Right atrium auricular region (tissue), 2 donors: ENCODE results near the gene ACE2. TPM values are rescaled to one million over a fixed set of nuclear protein-coding genes. Genes with fewer than 3 reads are reported as not detected.
A peak's percentile ranks its signal among the peaks of the same experiment; 100 is the strongest.

Source experiments
- DNase-seq: peaks from one replicate; pipeline ENCODE4 v3.0.0-alpha.2; 2019; ENCODE audit warnings: low spot score
- H3K27ac ChIP-seq, 2 donors: fragments of 200-600 bp; sonication (generic); 1 replicate in 1 of 2; 2 replicates in 1 of 2; pipeline ENCODE4 v1.5.1; 2016 to 2019
- H3K27me3 ChIP-seq, 2 donors: fragments of 200-600 bp; sonication (generic); one replicate each; pipeline versions ENCODE4 v1.5.1 to v1.6.0; 2017 to 2019
- H3K36me3 ChIP-seq: fragments of 200-600 bp; sonication (generic); one replicate; pipeline ENCODE4 v1.5.1; 2016
- H3K4me1 ChIP-seq, 2 donors: fragments of 200-600 bp; sonication (generic); one replicate each; pipeline versions ENCODE4 v1.5.1 to v1.6.0; 2017 to 2019
- H3K4me3 ChIP-seq, 2 donors: fragments of 200-600 bp; sonication (generic); 1 replicate in 1 of 2; 2 replicates in 1 of 2; pipeline ENCODE4 v1.5.1; 2017 to 2019; ENCODE audit warnings: mild to moderate bottlenecking in 1 of 2, moderate library complexity in 1 of 2
- H3K9me3 ChIP-seq, 2 donors: fragments of 200-600 bp; sonication (generic); one replicate each; pipeline ENCODE4 v1.5.1; 2019
- CTCF ChIP-seq, 2 donors: fragments of 200-600 bp; sonication (generic); IDR thresholded peaks; one replicate each; pipeline ENCODE4 v1.5.1; 2019; ENCODE audit warnings: antibody characterized with exemption in 2 of 2
- total RNA-seq, 2 donors: library from RNA; depleted of rRNA; stranded (reverse); fragments of >200 nt; gene quantifications; one replicate each; pipeline ENCODE4 v1.1.0, GENCODE V29; 2016

Gene ACE2
- total RNA-seq, 2 donors from 2014 or later: 15.2 to 26.1 TPM

GRCh38 chrX:15616531-15616930 is 15.8 kb upstream of the ACE2 start:
- H3K27ac ChIP-seq: no peak overlapping the region
- H3K9me3 ChIP-seq: no peaks in the 10 kb centered on the region
- H3K36me3 ChIP-seq: no peaks in the 10 kb centered on the region
- H3K27me3 ChIP-seq: no peaks in the 10 kb centered on the region
- no peaks in the 10 kb centered on the region for H3K4me1 ChIP-seq
- no peak overlapping the region for H3K4me3 ChIP-seq
- TF ChIP-seq CTCF (IDR thresholded peaks at IDR 0.05): no peak
- no peak for DNase-seq

- no peaks in the 10 kb centered on the region for H3K27me3 ChIP-seq
- TF ChIP-seq CTCF (IDR thresholded peaks at IDR 0.05): no peak
- no peaks in the 10 kb centered on the region for H3K4me1 ChIP-seq
- no peak overlapping the region for H3K4me3 ChIP-seq
- no peaks in the 10 kb centered on the region for H3K9me3 ChIP-seq
- no peaks in the 10 kb centered on the region for H3K36me3 ChIP-seq
- no peak for DNase-seq
- peak overlapping the region in 1 of 2 donors; percentile 55 for H3K27ac ChIP-seq
Measured at GRCh38 chrX:15607067-15607466, 6.3 kb upstream of the ACE2 start.

- DNase-seq: no peak
- Histone ChIP-seq H3K9me3 (no peaks in the 10 kb centered on the region), H3K4me1 (no peaks in the 10 kb centered on the region), H3K27me3 (no peaks in the 10 kb centered on the region), H3K27ac (peak overlapping the region in 1 of 2 donors; percentile 55), H3K36me3 (no peaks in the 10 kb centered on the region), H3K4me3 (no peak overlapping the region)
- TF ChIP-seq CTCF (IDR thresholded peaks at IDR 0.05): no peak
Measured at GRCh38 chrX:15606136-15606535, 5.4 kb upstream of the ACE2 start.

GRCh38 chrX:15605226-15605625 is 4.5 kb upstream of the ACE2 start:
- H3K36me3 ChIP-seq: no peaks in the 10 kb centered on the region
- DNase-seq: no peak
- H3K27me3 ChIP-seq: no peaks in the 10 kb centered on the region
- H3K9me3 ChIP-seq: no peaks in the 10 kb centered on the region
- H3K4me1 ChIP-seq: no peaks in the 10 kb centered on the region
- TF ChIP-seq CTCF (IDR thresholded peaks at IDR 0.05): no peak
- no peak overlapping the region for H3K4me3 ChIP-seq
- peak overlapping the region in 1 of 2 donors; percentile 55 for H3K27ac ChIP-seq

- no peak for TF ChIP-seq CTCF (IDR thresholded peaks at IDR 0.05)
- no peak for DNase-seq
- Histone ChIP-seq H3K27me3 (no peaks in the 10 kb centered on the region), H3K27ac (no peak overlapping the region), H3K4me3 (no peak overlapping the region), H3K36me3 (no peaks in the 10 kb centered on the region), H3K4me1 (no peaks in the 10 kb centered on the region), H3K9me3 (no peaks in the 10 kb centered on the region)
Measured at GRCh38 chrX:15602761-15603160, 2.0 kb upstream of the ACE2 start.

- H3K4me3 ChIP-seq: no peak overlapping the region
- no peaks in the 10 kb centered on the region for H3K36me3 ChIP-seq
- H3K27ac ChIP-seq: no peak overlapping the region
- DNase-seq: no peak
- no peak for TF ChIP-seq CTCF (IDR thresholded peaks at IDR 0.05)
- H3K9me3 ChIP-seq: no peaks in the 10 kb centered on the region
- H3K27me3 ChIP-seq: no peaks in the 10 kb centered on the region
- no peaks in the 10 kb centered on the region for H3K4me1 ChIP-seq
Measured at GRCh38 chrX:15601932-15602331, 1.2 kb upstream of the ACE2 start.
